ENCODE measurements around the gene RTP5. TPM values are rescaled to one million over a fixed set of nuclear protein-coding genes. Genes with fewer than 3 reads are reported as not detected.

Gene RTP5
- total and polyA plus RNA-seq, 12 donors, result 0.15 TPM; not detected in 11

DNA sequence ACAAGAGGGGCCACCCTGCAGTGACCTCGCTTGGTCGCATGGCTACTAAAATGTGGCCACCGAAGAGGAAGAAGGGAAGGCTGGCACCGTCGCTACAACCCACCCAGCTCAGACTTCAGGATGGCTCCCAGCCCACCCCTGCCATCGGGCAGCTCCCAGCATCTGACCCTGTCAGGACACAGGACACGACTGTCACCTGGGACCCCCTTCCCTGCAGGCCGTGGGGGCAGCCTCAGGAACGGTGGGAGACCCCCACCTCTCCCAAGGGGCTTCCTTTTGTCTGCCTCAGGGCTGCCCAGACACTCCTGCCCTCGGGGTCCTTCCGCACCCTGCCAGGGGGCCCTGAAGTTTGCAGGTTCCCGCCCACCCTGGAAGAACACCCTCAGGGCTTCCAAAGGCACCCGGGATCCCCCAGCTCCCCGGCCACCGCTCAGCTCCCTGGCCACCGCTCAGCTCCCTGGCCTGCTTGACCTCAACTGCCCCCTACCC is 7.7 kb downstream of the RTP5 start:
- H3K4me1 ChIP-seq, result peaks cover 3 to 17% (median 6%) of the 10 kb centered on the region in 9 donors
- 67 to 73% methylated on average over 14 to 16 of the region's 16 CpGs for WGBS, 2 donors
- peak in 1 of 2 donors; percentile 9 for DNase-seq

DNA sequence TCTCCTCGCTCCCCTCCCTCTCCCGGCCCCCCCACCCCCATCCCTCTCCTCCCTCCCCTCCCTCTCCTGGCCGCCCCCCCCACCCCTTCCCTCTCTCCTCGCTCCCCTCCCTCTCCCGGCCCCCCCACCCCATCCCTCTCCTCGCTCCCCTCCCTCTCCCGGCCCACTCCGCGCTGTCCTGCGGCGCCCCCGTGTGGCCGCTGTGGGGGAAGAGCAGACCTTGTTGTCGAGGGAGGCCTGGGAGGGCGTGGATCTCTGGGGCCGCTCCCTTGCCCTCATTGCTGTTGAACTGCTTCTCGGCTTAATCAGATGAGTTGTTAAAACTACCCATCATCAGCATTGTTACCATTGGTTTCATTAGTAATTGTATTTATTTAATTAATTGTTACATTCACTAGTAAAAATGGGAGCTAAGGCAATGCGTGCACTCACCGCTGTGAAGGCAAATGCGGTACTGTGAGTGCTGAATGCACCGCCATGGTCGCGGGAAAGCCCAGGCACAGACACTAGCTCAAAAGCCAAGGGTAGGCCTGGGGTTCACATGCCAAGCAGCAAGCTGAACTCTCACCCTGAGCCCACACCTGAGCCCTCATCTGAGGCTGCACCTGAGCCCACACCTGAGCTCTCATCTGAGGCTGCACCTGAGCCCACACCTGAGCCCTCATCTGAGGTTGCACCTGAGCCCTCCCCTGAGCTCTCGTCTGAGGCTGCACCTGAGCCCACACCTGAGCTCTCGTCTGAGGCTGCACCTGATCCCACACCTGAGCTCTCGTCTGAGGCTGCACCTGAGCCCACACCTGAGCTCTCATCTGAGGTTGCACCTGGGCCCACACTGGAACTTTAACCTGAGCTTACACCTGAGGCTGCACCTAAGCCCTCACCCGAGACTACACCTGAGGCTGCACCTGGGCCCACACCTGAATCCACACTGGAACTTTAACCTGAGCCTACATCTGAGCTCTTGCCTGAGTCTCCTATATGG is 8.8 kb downstream of the RTP5 start:
- Histone ChIP-seq H3K27me3 (no peaks in the 10 kb centered on the region), H3K9me3 (peaks cover 0 to 4% (median 0%) of the 10 kb centered on the region in 11 donors), H3K4me1 (peaks cover 3 to 26% (median 15%) of the 10 kb centered on the region in 9 donors), H3K4me3 (no peak overlapping the region), H3K27ac (no peak overlapping the region), H3K36me3 (no peaks in the 10 kb centered on the region)
- intact Hi-C loops (cut with DNase I), result loop anchor here in 7 of 10 donors (5.0 to 10.0 kb wide), 5 partner anchors 143 to 176 kb away; partner anchors contain the start of genes D2HGDH (in 4 of the 7) and ING5 (in 1 of the 7)
- peak; percentile 44 to 71 (median 66) for TF ChIP-seq CTCF (IDR thresholded peaks at IDR 0.05)
- peak; percentile 59 to 82 for DNase-seq
- ATAC-seq, result peak in 5 of 8 donors; percentile 19 to 52 (median 41)
- WGBS, 2 donors, result 29 to 36% methylated on average over 23 to 27 of the region's 27 CpGs

More for the DNA sequence above, 7.7 kb downstream of the RTP5 start:
- ATAC-seq, result no peak
- Histone ChIP-seq H3K27ac (no peak overlapping the region), H3K9me3 (peaks cover 0 to 4% (median 0%) of the 10 kb centered on the region in 11 donors), H3K4me3 (no peak overlapping the region), H3K27me3 (no peaks in the 10 kb centered on the region), H3K36me3 (no peaks in the 10 kb centered on the region)
- TF ChIP-seq CTCF (IDR thresholded peaks at IDR 0.05), result no peak
- intact Hi-C loops (cut with DNase I), result loop anchor here in 7 of 10 donors (5.0 to 10.0 kb wide), 5 partner anchors 142 to 175 kb away; partner anchors contain the start of genes D2HGDH (in 4 of the 7) and ING5 (in 1 of the 7)

GRCh38 chr2:241879326-241879725 is 9.8 kb downstream of the RTP5 start:
- no peak for TF ChIP-seq CTCF (IDR thresholded peaks at IDR 0.05)
- peaks cover 0 to 4% (median 0%) of the 10 kb centered on the region in 11 donors for H3K9me3 ChIP-seq
- no peak for ATAC-seq
- H3K4me1 ChIP-seq, result peaks cover 3 to 28% (median 15%) of the 10 kb centered on the region in 9 donors
- H3K27me3 ChIP-seq, result no peaks in the 10 kb centered on the region
- peak in 1 of 2 donors; percentile 13 for DNase-seq
- intact Hi-C loops (cut with DNase I), result loop anchor here in 7 of 10 donors (5.0 to 10.0 kb wide), 5 partner anchors 145 to 177 kb away; partner anchors contain the start of genes D2HGDH (in 4 of the 7) and ING5 (in 1 of the 7)
- H3K4me3 ChIP-seq, result no peak overlapping the region
- H3K36me3 ChIP-seq, result no peaks in the 10 kb centered on the region
- WGBS, 2 donors, result 83 to 86% methylated on average over 9 of the region's 9 CpGs
- no peak overlapping the region for H3K27ac ChIP-seq

All from heart right ventricle (tissue), 16 donors.